ENCODE measurements around the gene RSBN1.
"Not testable (repeated sequence)": the region's sequence is repeated elsewhere in the genome, so short reads cannot be mapped to it uniquely, and the experiment has no call there.

RSBN1 gene

GRCh38 chr1:113780374-113781146 is 31.7 kb downstream of the RSBN1 start:
- no peak for DNase-seq

- no peak for DNase-seq
These were observed 32.7 kb downstream of the RSBN1 start for GRCh38 chr1:113779542-113779941.

- no peak for DNase-seq
These were observed 34.7 kb downstream of the RSBN1 start for GRCh38 chr1:113777561-113777960.

- no peak for DNase-seq
These were observed 42.2 kb downstream of the RSBN1 start for GRCh38 chr1:113770031-113770430.

GRCh38 chr1:113769601-113769970 is 42.7 kb downstream of the RSBN1 start:
- DNase-seq, result no peak

- DNase-seq, result no peak
These were observed 43.2 kb downstream of the RSBN1 start for GRCh38 chr1:113768916-113769600.

- no peak for DNase-seq
These were observed 46.7 kb downstream of the RSBN1 start for GRCh38 chr1:113765306-113766230.

- no peak for DNase-seq
These were observed 48.6 kb downstream of the RSBN1 start for GRCh38 chr1:113763661-113764060.

GRCh38 chr1:113761937-113762336 is 50.3 kb downstream of the RSBN1 start:
- DNase-seq, result no peak

GRCh38 chr1:113760102-113761080 is 51.9 kb downstream of the RSBN1 start:
- DNase-seq, result no peak

GRCh38 chr1:113759333-113760101 is 52.8 kb downstream of the RSBN1 start, which contains the start of gene PHTF1:
PHTF1 (minus strand) TSS chr1:113759486; CDS start chr1:113758703, 783 bp downstream.
- peak; percentile 71 for DNase-seq

- peak; percentile 76 for DNase-seq
These were observed 53.5 kb downstream of the RSBN1 start for GRCh38 chr1:113758631-113759332.

GRCh38 chr1:113756461-113756860 is 55.8 kb downstream of the RSBN1 start:
- DNase-seq, result no peak

GRCh38 chr1:113753333-113753732 is 58.9 kb downstream of the RSBN1 start:
- DNase-seq, result not testable (repeated sequence)

- DNase-seq, result no peak
These were observed 60.8 kb downstream of the RSBN1 start for GRCh38 chr1:113751516-113751915.

GRCh38 chr1:113751114-113751513 is 61.2 kb downstream of the RSBN1 start:
- no peak for DNase-seq

- no peak for DNase-seq
These were observed 62.9 kb downstream of the RSBN1 start for GRCh38 chr1:113749402-113749801.

GRCh38 chr1:113747376-113747775 is 64.9 kb downstream of the RSBN1 start:
- DNase-seq, result no peak

GRCh38 chr1:113745425-113745824 is 66.9 kb downstream of the RSBN1 start:
- no peak for DNase-seq

- DNase-seq, result no peak
These were observed 68.2 kb downstream of the RSBN1 start for GRCh38 chr1:113744114-113744513.
